Tibial artery (tissue), 4 donors: Measurements from ENCODE around the gene KASH5.
"Not testable (repeated sequence)": the region's sequence is repeated elsewhere in the genome, so short reads cannot be mapped to it uniquely, and the experiment has no call there.

ENCODE experiments used
- DNase-seq, 2 donors: peaks; one replicate each; pipeline ENCODE4 v3.0.0-alpha.2; 2019
- H3K27ac ChIP-seq, 2 donors: fragments of 200-600 bp; sonication (generic) in 1 of 2; 1 replicate in 1 of 2; 2 replicates in 1 of 2; pipeline ENCODE4 v1.5.1; 2018 to 2019; ENCODE audit warnings: mild to moderate bottlenecking in 1 of 2
- H3K27me3 ChIP-seq, 2 donors: fragments of 200-600 bp; sonication (generic) in 1 of 2; one replicate each; pipeline versions ENCODE4 v1.5.1 to v1.6.0; 2016 to 2019
- H3K36me3 ChIP-seq, 3 donors: fragments of 200-600 bp; sonication (generic) in 2 of 3; one replicate each; pipeline ENCODE4 v1.5.1; 2016 to 2019; ENCODE audit warnings: mild to moderate bottlenecking in 2 of 3
- H3K4me1 ChIP-seq, 4 donors: fragments of 200-600 bp; sonication (generic) in 2 of 4; 1 replicate in 3 of 4; 2 replicates in 1 of 4; pipeline ENCODE4 v1.5.1; 2016 to 2019
- H3K4me3 ChIP-seq, 2 donors: fragments of 200-600 bp; sonication (generic) in 1 of 2; 1 replicate in 1 of 2; 2 replicates in 1 of 2; pipeline ENCODE4 v1.5.1; 2018 to 2019; ENCODE audit warnings: mild to moderate bottlenecking in 2 of 2
- H3K9me3 ChIP-seq, 3 donors: fragments of 200-600 bp; sonication (generic) in 1 of 3; one replicate each; pipeline ENCODE4 v1.5.1; 2016 to 2019
- intact Hi-C: fragments of 100-400 bp; cut with DNase I; formaldehyde crosslinking; loops from one replicate; pipeline ENCODE4 v1.15.0; 2023; ENCODE audit warnings: low total_unique reads
- TF ChIP-seq, protein P1 (sequence below), 2 experiments: fragments of 200-600 bp in 1 of 2; fragments of 450-650 bp in 1 of 2; IDR thresholded peaks; one replicate each; pipeline ENCODE4 v1.5.1; 2017 to 2019; ENCODE audit warnings: antibody characterized with exemption in 2 of 2, mild to moderate bottlenecking in 1 of 2, moderate library complexity in 1 of 2

Gene KASH5

DNA sequence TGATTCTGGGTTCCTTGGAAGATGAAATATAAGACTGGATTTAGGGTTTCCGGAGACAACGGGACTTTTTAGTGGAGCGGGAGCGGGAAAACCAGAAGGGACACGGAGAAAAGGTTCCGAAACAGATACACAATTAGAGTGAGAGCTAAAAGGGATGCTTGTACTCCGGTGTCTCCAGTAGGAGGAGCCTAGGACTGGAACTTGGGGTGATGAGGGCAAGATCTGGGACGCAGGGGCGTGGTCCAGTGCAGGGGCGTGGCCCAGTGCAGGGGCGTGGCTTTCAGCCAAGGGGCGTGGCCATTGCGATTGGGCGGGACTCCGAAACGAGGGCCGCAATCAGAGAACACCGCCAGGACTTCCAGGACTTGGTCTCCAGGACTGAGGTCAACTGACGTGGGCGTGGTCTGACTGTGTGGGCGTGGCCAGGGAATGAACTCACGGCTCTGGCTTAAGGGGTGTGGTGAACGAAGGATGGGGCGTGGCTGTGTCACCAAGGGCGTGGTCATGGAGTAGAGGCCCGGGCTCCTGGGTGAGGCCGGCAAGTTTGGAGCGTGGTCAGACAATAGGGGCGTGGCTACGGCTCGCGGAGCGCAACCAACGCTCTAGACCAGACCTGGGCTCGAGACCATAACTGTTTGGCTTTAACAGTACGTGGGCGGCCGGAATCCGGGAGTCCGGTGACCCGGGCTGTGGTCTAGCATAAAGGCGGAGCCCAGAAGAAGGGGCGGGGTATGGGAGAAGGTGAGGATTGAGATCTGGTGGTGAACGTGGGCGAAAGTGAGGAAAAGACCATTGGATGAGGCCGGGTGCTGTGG is 24.6 kb upstream of the KASH5 start, which contains the start of gene DKKL1:
DKKL1 (plus strand) TSS at position 610 of the 815 bp plus-strand sequence; CDS start at position 732, 122 bp downstream.
- Histone ChIP-seq H3K36me3 (peaks cover 9 to 15% (median 14%) of the 10 kb centered on the region in 3 donors), H3K4me1 (peaks cover 2 to 20% (median 11%) of the 10 kb centered on the region in 4 donors), H3K4me3 (peak within 1 kb of the TSS; percentile 81 to 98), H3K27ac (peak within 1 kb of the TSS; percentile 84 to 96), H3K9me3 (peaks cover 0 to 2% (median 0%) of the 10 kb centered on the region in 3 donors), H3K27me3 (no peaks in the 10 kb centered on the region)
- intact Hi-C loops = no loop called here
- TF ChIP-seq, protein P1, sequence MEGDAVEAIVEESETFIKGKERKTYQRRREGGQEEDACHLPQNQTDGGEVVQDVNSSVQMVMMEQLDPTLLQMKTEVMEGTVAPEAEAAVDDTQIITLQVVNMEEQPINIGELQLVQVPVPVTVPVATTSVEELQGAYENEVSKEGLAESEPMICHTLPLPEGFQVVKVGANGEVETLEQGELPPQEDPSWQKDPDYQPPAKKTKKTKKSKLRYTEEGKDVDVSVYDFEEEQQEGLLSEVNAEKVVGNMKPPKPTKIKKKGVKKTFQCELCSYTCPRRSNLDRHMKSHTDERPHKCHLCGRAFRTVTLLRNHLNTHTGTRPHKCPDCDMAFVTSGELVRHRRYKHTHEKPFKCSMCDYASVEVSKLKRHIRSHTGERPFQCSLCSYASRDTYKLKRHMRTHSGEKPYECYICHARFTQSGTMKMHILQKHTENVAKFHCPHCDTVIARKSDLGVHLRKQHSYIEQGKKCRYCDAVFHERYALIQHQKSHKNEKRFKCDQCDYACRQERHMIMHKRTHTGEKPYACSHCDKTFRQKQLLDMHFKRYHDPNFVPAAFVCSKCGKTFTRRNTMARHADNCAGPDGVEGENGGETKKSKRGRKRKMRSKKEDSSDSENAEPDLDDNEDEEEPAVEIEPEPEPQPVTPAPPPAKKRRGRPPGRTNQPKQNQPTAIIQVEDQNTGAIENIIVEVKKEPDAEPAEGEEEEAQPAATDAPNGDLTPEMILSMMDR (IDR thresholded peaks at IDR 0.05) = peak; percentile 10 to 18
- peak; percentile 100 for DNase-seq

DNA sequence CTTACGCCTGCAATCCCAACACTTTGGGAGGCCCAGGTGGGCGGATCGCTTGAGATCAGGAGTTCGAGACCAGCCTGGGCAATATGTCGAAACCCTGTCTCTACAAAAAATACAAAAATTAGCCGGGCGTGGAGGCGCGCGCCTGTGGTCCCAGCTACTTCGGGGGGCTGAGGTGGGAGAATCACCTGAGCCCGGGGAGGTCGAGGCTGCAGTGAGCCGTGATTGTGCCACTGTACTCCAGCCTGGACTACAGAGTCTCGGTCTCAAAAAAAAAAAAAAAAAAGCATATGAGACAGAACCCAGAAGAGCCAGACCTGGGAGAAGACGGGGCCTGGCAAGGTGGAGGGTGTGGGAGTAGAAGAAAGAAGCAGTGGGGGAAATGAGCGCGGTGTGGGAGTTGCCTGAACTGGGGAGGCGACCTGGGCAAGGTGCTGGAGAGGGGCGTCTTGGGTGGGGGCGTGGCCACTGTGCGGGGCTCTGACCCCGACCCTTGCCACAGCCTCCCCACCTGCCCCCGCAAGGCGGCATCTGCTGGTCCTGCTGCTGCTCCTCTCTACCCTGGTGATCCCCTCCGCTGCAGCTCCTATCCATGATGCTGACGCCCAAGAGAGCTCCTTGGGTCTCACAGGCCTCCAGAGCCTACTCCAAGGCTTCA is 23.8 kb upstream of the KASH5 start:
- Histone ChIP-seq H3K27me3 (no peaks in the 10 kb centered on the region), H3K36me3 (peaks cover 3 to 8% (median 7%) of the 10 kb centered on the region in 3 donors), H3K27ac (peak overlapping the region; percentile 84 to 96), H3K4me1 (peaks cover 2 to 20% (median 11%) of the 10 kb centered on the region in 4 donors), H3K9me3 (peaks cover 0 to 10% (median 7%) of the 10 kb centered on the region in 3 donors), H3K4me3 (peak overlapping the region; percentile 81 to 98)
- TF ChIP-seq, protein P1 (IDR thresholded peaks at IDR 0.05) = no peak
- peak in 1 of 2 donors; percentile 71 for DNase-seq
- intact Hi-C loops = no loop called here

DNA sequence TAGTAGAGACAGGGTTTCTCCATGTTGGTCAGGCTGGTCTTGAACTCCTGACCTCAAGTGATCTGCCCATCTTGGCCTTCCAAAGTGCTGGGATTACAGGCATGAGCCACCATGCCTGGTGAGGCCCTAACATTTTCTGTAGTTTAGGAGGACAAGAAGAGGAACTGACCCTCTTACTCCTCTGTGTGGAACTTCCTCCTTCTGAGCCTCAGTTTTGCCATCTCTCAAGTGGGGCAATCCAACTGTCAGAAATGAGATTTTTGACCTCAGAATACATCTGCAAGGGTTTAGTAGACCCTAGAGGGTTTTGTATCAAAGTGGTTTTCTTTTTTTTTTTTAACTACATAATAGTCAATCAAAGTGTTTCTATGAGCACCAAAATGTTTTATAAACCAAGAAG is 21.9 kb upstream of the KASH5 start:
- intact Hi-C loops = no loop called here
- H3K27me3 ChIP-seq = no peaks in the 10 kb centered on the region
- H3K27ac ChIP-seq = no peak overlapping the region
- no peak overlapping the region for H3K4me3 ChIP-seq
- peaks cover 0 to 7% (median 0%) of the 10 kb centered on the region in 3 donors for H3K36me3 ChIP-seq
- H3K9me3 ChIP-seq = peaks cover 0 to 26% (median 13%) of the 10 kb centered on the region in 3 donors
- peaks cover 2 to 15% (median 5%) of the 10 kb centered on the region in 4 donors for H3K4me1 ChIP-seq
- no peak for DNase-seq
- TF ChIP-seq, protein P1 (IDR thresholded peaks at IDR 0.05) = no peak

DNA sequence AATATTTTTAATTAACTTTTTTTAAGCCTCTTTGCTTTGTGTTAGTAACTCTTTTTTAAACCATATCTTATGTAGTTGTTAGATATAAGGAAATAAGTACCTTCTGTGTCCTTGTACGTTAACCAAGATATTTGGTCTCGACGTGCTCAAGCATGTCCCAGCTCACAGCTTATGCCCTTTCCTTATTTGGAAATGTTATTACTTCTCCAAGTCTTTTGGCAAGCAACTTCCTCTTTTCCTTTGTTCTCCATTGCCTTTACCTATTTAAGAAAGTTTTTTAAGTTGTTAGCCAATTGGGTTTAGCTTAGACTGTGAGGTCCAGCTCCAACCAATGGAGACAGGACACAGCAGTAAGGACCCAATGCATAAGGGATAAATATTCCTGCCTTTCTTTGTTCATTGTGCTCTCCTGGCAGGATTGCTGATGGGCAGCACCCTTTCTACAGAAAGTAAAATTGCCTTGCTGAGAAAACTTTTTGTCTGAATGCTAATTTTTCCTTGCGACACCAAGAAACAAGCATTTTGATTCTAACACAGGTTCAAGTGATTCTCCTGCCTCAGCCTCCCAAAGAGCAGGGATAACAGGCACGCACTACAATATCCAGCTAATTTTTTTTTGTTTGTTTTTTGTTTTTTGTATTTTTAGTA is 19.2 kb upstream of the KASH5 start:
- H3K9me3 ChIP-seq = peaks cover 0 to 26% (median 13%) of the 10 kb centered on the region in 3 donors
- TF ChIP-seq, protein P1 (IDR thresholded peaks at IDR 0.05) = no peak
- no peak for DNase-seq
- no peak overlapping the region for H3K4me3 ChIP-seq
- H3K27me3 ChIP-seq = peaks cover 0 to 10% of the 10 kb centered on the region in 2 donors
- H3K36me3 ChIP-seq = peaks cover 0 to 7% (median 0%) of the 10 kb centered on the region in 3 donors
- no peak overlapping the region for H3K27ac ChIP-seq
- peaks cover 2 to 3% (median 2%) of the 10 kb centered on the region in 4 donors for H3K4me1 ChIP-seq
- intact Hi-C loops = no loop called here

DNA sequence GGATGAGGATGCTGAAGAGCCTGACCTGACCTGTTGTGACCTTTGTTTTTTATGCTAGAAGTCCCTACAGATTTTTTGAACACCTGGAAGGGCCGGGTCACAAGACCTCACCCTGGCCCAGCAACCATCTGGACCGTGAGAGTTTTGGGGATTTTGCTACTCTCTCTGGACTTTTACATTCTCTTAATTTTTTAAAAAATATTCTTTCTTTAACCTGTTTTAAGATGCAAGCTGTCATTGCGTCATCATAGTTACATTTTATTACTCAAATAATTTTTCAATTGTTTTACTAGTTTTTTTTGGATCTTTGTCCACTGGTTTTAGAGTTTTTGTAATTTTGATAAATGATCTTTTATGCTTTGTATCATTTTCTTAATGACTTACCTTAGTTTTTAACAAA is 16.9 kb upstream of the KASH5 start:
- H3K4me1 ChIP-seq = no peaks in the 10 kb centered on the region
- TF ChIP-seq, protein P1 (IDR thresholded peaks at IDR 0.05) = no peak
- H3K27me3 ChIP-seq = peaks cover 0 to 14% of the 10 kb centered on the region in 2 donors
- H3K4me3 ChIP-seq = no peak overlapping the region
- peaks cover 0 to 7% (median 0%) of the 10 kb centered on the region in 3 donors for H3K36me3 ChIP-seq
- peaks cover 0 to 26% (median 13%) of the 10 kb centered on the region in 3 donors for H3K9me3 ChIP-seq
- intact Hi-C loops = no loop called here
- H3K27ac ChIP-seq = no peak overlapping the region
- DNase-seq = no peak

DNA sequence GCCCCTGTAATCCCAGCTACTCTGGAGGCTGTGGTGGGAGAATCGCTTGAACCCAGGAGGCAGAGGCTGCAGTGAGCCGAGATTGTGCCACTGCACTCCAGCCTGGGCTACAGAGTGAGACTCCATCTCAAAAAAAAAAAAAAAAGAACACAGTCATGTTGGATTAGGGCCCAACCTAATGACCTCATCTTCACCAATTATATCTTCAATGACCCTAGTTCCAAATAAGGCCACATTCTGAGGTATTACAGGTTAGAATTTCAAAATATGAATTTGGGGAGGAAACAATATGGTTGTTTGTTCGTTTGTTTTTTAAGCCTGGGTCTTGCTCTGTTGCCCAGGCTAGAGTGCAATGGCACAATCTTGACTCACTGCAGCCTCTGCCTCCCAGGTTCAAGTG is 14.9 kb upstream of the KASH5 start:
- intact Hi-C loops, DNase-seq, H3K36me3 ChIP-seq, H3K4me3 ChIP-seq, H3K27ac ChIP-seq, H3K4me1 ChIP-seq: not testable (repeated sequence)
- H3K9me3 ChIP-seq = peaks cover 0 to 26% (median 13%) of the 10 kb centered on the region in 3 donors
- H3K27me3 ChIP-seq = peaks cover 0 to 23% of the 10 kb centered on the region in 2 donors
